KG1 (cell line): ENCODE measurements around the gene POC5.
"Not testable (repeated sequence)": the region's sequence is repeated elsewhere in the genome, so short reads cannot be mapped to it uniquely, and the experiment has no call there.

ENCODE experiments used
- DNase-seq: peaks from one replicate; lab custom pipeline; 2025; lab: John Stamatoyannopoulos, UW

Gene POC5

DNA sequence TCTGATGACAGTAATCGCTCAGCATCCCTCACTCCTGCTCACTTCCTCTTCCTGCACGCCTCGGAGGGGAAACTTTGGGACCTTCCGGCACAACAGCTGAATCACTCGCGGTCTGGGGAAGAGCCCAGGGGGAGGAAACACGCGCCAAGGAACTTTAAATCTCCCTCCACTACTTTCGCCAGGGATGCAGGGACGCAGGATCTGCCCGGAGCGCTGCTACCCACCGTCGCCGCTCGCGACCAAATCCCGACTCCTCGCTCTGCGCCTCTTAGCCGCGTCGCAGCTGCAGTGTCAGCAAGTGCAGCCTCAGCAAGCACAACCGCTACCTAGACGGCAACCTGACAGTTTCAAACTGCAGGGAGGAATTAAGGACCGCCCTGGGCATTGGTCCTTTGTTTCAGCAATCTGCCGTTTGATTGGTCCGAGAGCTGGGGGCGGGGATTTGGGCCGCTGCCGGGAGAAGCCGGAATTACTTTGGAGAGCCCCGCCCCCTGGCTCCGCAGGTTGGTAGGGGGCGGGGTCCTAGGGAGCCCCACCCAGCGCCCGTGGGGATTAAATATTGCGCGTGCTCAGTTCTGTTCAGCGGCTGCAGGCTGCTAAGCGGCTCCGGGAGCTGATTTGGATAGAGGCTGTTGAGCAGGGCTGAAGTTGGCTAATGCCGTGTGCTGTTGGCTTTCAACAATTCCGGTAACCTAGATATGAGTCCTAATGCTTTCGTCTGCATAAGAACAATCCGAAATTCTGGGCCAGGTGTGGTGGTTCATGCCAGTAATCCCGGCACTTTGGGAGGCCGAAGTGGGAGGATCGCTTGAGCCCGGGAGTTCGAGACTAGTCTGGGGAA lies at the start of gene POC5:
Gene POC5 (minus strand): TSS at position 356 of the 841 bp plus-strand sequence. CDS start 4,500 bp downstream, outside the sequence.
- peak; percentile 99 for DNase-seq

DNA sequence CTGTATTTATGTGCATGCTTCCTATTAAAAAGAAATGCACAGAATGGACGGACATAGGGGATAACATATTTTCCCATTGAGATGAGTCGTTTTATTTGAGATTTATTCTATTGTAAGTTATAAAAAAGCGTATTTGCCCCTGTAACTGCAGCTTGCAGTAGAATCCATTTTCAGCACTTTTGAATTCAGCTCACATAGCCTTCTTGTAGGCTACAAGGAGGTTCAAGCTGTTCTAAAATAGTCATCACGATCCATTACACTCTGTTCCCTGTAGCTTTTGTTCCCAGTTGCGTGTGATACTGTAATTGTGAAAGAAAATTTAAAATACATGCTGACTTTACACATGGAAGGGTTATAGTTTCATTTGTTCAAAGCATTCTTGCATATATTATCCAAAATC lies 40.9 kb upstream of the POC5 start:
- no peak for DNase-seq

DNA sequence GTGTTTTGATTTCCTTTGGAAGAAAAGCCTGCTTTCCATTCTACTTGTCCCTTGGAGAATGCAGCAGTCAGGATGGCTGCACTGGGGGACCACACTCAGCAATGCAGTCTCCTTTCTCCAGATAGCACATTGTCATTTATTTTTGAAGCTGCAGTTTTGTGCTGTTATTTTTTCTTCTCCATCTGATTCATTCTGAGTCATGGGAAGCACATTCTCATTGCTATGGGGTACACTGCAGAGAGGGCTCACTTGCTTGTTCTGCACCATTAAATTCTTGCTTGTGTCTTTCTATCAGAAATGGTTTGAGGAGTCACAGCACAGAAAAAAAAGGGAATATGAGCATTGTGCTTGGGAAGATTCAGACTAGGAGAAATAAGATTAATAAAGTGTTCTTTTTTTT lies 39.7 kb upstream of the POC5 start:
- no peak for DNase-seq

- no peak for DNase-seq
Measured at GRCh38 chr5:75756211-75756610, 39.0 kb upstream of the POC5 start.

- DNase-seq = no peak
Measured at GRCh38 chr5:75753182-75753581, 35.9 kb upstream of the POC5 start.

DNA sequence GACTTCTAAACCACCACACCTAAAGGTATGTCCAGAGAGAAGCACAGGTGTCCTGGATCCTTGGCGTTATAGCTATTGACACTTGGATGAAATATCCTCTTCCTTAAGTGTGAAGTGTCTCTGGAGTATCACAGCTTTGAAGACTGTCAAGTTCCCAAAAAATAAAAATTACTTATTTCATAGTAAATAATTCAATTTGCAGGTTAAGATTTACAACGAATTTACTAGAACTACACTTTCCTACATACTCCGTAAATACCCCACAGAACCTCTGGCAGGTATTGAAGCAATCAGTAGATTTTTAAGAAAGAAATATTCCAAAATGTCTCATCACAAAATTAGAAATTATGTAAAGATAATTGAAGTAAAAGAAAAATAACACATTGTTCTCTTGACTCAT lies 27.1 kb upstream of the POC5 start:
- no peak for DNase-seq

- DNase-seq = no peak
Measured at GRCh38 chr5:75736273-75736672, 19.0 kb upstream of the POC5 start.

DNA sequence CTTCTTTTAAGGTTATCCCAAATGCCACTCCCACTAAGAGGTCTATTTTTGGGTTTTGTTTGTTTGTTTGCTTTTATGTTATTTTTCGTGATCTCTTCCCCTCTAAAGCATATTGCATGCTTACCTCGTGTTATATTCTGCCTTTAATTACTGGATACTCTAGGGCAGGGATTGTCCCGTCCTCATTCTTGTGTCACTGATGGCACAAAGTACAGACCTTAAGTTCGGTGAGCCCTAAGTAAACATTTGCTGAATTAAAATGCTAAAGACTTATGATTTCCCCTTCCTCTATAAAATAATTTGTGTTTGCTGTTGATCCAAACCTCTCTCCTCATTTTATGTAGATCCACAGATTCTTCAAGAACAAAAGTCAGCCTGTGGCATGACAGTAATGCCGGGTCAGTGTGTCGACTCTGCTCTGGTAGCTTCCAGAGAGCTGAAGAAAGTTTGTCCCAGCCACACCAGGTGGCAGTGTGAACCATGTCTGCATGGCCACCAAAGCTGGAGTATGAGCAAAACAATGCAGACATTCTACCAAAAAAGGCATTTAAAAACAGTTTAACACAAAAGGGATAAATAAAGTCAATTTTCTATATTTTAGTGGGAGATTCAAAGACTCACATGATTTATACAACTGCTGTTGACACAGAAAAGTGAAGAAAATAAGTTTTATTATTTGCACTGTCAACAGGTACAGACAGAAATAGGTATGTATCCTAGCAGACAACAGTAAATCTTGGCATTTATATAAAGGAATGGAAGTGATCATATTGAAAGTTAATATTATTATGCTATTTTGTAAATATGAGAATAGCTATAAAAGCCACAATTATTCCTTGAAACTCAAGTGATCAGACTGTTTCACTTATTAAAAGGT lies 17.9 kb upstream of the POC5 start:
- no peak for DNase-seq

DNA sequence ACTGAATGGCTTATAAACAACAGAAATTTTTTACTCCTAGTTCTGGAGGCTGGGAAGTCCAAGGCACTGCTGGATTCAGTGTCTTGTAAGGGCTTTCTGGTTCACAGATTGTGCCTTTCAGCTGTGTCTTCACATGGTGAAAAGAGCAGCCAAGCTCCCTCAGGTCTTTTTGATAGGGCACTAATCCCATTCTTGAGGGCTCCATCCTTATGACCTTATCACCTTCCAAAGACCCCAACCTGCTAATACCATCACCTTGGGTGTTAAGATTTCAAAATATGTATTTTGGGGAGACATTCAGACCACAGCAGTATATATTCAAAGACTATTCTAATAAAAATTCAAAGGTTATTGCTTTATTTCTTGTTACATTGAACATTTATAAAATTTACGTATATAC lies 16.5 kb upstream of the POC5 start:
- DNase-seq = no peak

DNA sequence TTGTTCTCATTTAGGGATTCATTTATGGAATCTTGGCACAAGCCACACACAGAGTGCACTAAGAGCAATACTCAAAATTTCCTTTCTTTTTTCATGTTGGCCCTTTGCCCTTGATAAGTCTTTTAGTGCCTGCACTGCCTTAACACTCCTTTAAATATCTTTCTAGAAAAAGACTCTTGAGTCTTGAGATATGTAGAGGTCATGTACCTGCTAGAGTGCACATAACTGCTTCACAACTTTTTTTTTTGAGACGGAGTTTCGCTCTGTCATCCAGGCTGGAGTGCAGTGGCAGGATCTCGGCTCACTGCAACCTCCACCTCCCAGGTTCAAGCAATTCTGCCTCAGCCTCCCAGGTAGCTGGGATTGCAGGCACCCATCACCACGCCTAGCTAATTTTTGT lies 14.3 kb upstream of the POC5 start:
- not testable (repeated sequence) for DNase-seq

GRCh38 chr5:75729321-75729720 lies 12.1 kb upstream of the POC5 start:
- DNase-seq = no peak

DNA sequence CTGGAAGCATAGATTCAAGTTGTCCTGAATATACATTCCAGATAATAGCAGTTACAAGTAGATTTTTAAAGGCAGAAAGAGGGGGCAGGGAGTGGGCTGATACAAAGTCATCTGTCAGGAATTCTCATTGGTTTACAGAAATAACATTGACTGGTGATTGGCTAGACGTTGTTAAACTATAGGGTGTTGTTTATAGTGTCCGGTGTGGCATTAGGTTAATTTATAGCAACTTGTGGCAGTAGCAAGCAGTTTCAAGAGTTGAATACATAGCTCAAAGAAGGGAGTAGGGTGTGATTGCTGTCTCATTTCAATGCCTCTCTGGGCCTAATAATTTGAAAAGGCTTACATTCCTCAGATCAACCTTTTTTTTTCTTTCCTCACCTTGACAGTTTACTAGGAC lies 10.7 kb upstream of the POC5 start:
- DNase-seq = no peak

DNA sequence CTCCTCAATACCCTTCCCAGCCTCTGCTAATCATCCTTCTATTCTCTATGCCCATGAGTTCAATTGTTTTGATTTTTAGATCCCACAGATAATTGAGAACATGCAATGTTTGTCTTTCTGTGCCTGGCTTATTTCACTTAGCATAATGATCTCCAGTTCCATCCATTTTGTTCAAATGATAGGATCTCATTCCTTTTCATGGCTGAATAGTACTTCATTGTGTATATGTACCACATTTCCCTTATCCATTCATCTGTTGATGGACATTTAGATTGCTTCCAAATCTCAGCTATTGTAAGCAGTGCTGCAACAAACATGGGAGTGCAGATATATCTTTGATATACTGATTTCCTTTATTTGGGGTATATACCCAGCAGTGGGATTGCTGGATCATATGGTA lies 9.0 kb upstream of the POC5 start:
- not testable (repeated sequence) for DNase-seq

GRCh38 chr5:75723378-75723777 lies 6.1 kb upstream of the POC5 start:
- no peak for DNase-seq

DNA sequence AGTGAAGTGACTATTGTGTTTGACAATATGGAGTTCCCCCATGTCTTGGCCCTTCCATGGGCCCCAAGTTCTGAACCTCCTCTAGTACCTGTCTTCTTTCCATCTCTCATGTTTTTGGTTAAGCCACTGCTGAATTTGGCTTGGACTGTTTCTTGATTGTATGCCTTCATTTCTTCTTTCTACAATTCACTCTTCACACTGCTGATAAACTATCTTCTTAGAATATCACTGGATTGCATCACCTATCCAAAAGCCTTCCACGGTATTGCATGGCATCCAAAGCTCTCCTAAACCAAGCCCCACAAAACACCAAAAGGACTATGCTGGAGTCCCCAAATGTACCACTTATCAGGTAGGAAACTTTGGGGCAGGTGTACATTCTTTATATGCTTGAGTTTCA lies 4.3 kb upstream of the POC5 start:
- no peak for DNase-seq

DNA sequence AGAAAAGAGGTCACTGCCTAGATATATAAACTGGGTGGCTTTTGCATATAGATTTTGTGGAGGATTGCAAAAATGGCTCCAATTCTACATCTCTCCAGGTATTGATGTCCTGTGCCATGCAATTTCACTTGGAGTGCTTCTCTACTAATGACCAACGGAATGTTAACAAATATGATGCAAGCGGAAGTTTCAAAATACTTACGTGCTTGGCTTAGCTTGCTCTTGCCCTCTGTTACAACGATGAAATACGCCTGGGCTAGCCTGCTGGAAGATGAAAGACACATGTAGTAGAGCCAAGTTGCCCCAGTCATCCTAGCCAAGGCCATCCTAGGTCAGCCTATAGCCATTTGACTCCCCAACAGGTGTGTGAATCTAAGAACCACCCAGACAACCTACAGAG lies 3.6 kb upstream of the POC5 start:
- no peak for DNase-seq

- no peak for DNase-seq
Measured at GRCh38 chr5:75716715-75717081, 539 bp downstream of the POC5 start.

- DNase-seq = no peak
Measured at GRCh38 chr5:75712091-75712490, 5.1 kb downstream of the POC5 start.

DNA sequence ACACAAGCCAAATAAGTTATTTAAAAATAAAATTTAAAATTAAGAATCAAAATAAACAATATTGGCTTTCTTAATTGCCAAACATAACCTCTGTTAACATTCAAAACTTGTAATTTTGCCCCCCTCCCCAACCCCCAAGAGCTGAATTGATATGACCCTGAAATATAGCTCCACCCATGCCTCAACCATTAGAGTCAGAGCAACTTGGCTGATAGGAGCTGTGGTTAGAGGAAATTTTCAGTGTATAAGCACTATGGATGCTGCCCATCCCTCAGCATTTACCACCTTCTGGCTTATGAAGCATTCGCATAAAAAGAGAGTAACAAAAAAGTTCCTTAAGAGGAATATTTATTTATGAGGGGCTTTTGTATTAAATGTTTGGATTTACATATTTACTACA lies 6.1 kb downstream of the POC5 start:
- DNase-seq = no peak

DNA sequence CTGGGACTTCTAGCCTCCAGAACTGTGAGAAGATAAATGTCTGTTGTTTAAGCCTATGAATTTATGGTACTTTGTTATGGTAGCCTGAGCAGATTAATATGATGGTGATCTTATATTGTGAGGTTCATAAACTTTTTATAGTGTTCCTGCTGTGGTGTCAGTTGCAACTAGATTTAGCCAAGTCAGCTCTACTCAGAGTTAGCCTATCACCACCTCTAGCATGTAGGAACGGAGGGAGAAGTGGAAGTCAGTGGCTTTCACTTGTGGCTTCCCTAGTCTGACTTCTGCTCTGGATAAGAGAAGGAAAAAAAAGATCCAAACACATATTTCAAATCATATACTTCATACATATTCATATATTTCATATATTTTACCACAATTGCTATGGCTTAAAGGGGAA lies 6.6 kb downstream of the POC5 start:
- DNase-seq = peak; percentile 27

DNA sequence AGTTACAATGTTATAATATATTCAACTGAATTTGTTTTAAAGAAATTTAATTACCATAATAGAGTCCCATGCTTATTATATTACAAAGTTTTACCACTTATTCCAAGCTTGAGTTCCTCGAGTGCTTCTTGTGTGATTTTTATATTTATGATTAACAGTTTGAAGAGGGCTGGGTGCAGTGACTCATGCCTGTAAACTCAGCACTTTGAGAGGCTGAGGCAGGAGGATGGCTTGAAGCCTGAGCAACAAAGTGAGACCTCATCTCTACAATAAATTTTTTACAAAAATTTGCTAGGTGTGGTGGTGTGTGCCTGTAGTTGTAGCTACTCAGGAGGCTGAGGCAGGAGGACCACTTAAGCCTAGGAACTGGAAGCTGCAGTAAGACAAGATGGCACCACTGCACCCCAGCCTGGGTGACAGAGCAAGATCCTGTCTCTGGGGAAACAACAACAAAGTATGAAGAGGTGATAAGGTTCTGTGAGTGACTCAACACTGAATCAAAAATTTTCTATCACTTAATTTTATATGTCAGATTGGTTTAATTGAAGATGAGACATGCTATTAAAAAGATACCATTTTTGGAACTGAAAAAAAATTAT lies 9.2 kb downstream of the POC5 start:
- no peak for DNase-seq

DNA sequence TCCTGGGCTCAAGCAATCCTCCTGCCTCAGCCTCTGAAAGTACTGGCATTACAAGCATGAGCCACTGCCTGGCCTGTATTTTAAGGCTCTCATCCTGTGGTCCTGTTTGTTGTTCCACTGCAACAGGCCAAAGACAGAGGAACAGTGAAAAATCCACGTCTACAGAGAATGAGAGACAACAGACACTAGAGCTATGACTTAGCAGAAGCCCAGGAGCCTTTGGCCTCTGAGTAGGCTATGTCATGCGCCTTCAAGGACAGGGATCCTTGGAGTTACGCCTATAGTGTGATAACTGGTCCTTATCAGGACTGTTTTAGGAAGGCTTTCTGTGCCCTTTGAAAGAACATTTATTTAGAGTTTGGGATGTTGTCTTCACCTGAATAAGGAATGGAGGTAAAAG lies 10.5 kb downstream of the POC5 start:
- no peak for DNase-seq

- no peak for DNase-seq
Measured at GRCh38 chr5:75706016-75706415, 11.2 kb downstream of the POC5 start.
